H9 (cell line): ENCODE measurements around the gene PHLDA2. TPM values are rescaled to one million over a fixed set of nuclear protein-coding genes. Genes with fewer than 3 reads are reported as not detected.

Experiments used
- DNase-seq: peaks from one replicate; pipeline ENCODE4 v3.0.0-alpha.2; 2017
- H2AFZ ChIP-seq: one replicate; pipeline ENCODE4 v1.6.1; 2013; ENCODE audit warnings: mild to moderate bottlenecking, low read length, control low read depth, moderate library complexity
- H2AK5ac ChIP-seq: 2 replicates; pipeline ENCODE4 v1.6.1; 2013; ENCODE audit warnings: low read length, control low read depth, mixed read lengths; ENCODE audit not compliant: insufficient read length
- H2BK120ac ChIP-seq: one replicate; pipeline ENCODE4 v1.6.1; 2013; ENCODE audit warnings: low read depth, mild to moderate bottlenecking, low read length, control low read depth, inconsistent platforms; ENCODE audit not compliant: poor library complexity, severe bottlenecking
- H2BK12ac ChIP-seq: 2 replicates; pipeline ENCODE4 v1.6.1; 2013; ENCODE audit warnings: low read length, control low read depth, mixed read lengths, low read depth; ENCODE audit not compliant: insufficient read length
- H2BK15ac ChIP-seq: 2 replicates; pipeline ENCODE4 v1.6.1; 2013; ENCODE audit warnings: low read depth, low read length, control low read depth
- H2BK20ac ChIP-seq: one replicate; pipeline ENCODE4 v1.6.1; 2013; ENCODE audit warnings: low read depth, mild to moderate bottlenecking, low read length, control low read depth, inconsistent platforms; ENCODE audit not compliant: poor library complexity, severe bottlenecking
- H2BK5ac ChIP-seq: 2 replicates; pipeline ENCODE4 v1.6.1; 2013; ENCODE audit warnings: low read length, control low read depth, mixed read lengths; ENCODE audit not compliant: insufficient read length
- H3K14ac ChIP-seq: 2 replicates; pipeline ENCODE4 v1.6.1; 2013; ENCODE audit warnings: low read length, control low read depth; ENCODE audit not compliant: insufficient read depth
- H3K18ac ChIP-seq: 2 replicates; pipeline ENCODE4 v1.6.1; 2013; ENCODE audit warnings: low read depth, mild to moderate bottlenecking, mixed read lengths, low read length, control low read depth; ENCODE audit not compliant: insufficient read length
- H3K23ac ChIP-seq: 2 replicates; pipeline ENCODE4 v1.6.1; 2013; ENCODE audit warnings: low read length, control low read depth, mixed read lengths, low read depth; ENCODE audit not compliant: insufficient read length
- H3K23me2 ChIP-seq: 2 replicates; pipeline ENCODE4 v1.6.1; 2013; ENCODE audit warnings: low read depth, mild to moderate bottlenecking, mixed read lengths, low read length, control low read depth; ENCODE audit not compliant: insufficient read length, poor library complexity, severe bottlenecking
- H3K27ac ChIP-seq: 2 replicates; pipeline ENCODE4 v1.5.1; 2013; ENCODE audit warnings: low read length, control low read depth, mixed read lengths, low read depth; ENCODE audit not compliant: insufficient read length
- H3K27me3 ChIP-seq: 2 replicates; pipeline ENCODE4 v1.6.1; 2013; ENCODE audit warnings: low read length, control low read depth, inconsistent platforms; ENCODE audit not compliant: insufficient read depth
- H3K4ac ChIP-seq: 2 replicates; pipeline ENCODE4 v1.6.1; 2013; ENCODE audit warnings: low read depth, mild to moderate bottlenecking, control low read depth, inconsistent platforms, low read length, moderate library complexity
- H3K4me1 ChIP-seq: 2 replicates; pipeline ENCODE4 v1.6.1; 2013; ENCODE audit warnings: low read length, control low read depth, inconsistent platforms; ENCODE audit not compliant: insufficient read depth
- H3K4me2 ChIP-seq: 2 replicates; pipeline ENCODE4 v1.6.1; 2013; ENCODE audit warnings: low read length, control low read depth, mixed read lengths; ENCODE audit not compliant: insufficient read length, insufficient read depth
- H3K56ac ChIP-seq: 2 replicates; pipeline ENCODE4 v1.6.1; 2013; ENCODE audit warnings: low read depth, mild to moderate bottlenecking, mixed read lengths, low read length, control low read depth; ENCODE audit not compliant: insufficient read length
- H3K79me1 ChIP-seq: 2 replicates; pipeline ENCODE4 v1.6.1; 2013; ENCODE audit warnings: low read depth, mild to moderate bottlenecking, moderate library complexity, low read length, control low read depth, inconsistent platforms; ENCODE audit not compliant: insufficient read depth, poor library complexity, severe bottlenecking
- H3K79me2 ChIP-seq: 2 replicates; pipeline ENCODE4 v1.6.1; 2013; ENCODE audit warnings: low read length, control low read depth, inconsistent platforms; ENCODE audit not compliant: insufficient read depth
- H3K9ac ChIP-seq: 2 replicates; pipeline ENCODE4 v1.6.1; 2013; ENCODE audit warnings: low read length, control low read depth, mixed read lengths; ENCODE audit not compliant: insufficient read length; ENCODE audit errors: extremely low read depth
- H3K9me3 ChIP-seq: one replicate; pipeline ENCODE4 v1.6.1; 2013; ENCODE audit warnings: low read depth, low read length, inconsistent platforms; ENCODE audit not compliant: control insufficient read depth
- H3T11ph ChIP-seq: one replicate; pipeline ENCODE4 v1.6.1; 2013; ENCODE audit warnings: mild to moderate bottlenecking, low read length, control low read depth, inconsistent platforms
- H4K20me1 ChIP-seq: one replicate; pipeline ENCODE4 v1.6.1; 2013; ENCODE audit not compliant: control insufficient read depth, insufficient read length, insufficient read depth
- H4K5ac ChIP-seq: 2 replicates; pipeline ENCODE4 v1.6.1; 2013; ENCODE audit warnings: low read depth, mild to moderate bottlenecking, mixed read lengths, low read length, control low read depth; ENCODE audit not compliant: insufficient read length
- H4K8ac ChIP-seq: replicated peaks from 2 replicates; pipeline ENCODE4 v1.6.1; 2013; ENCODE audit warnings: low read length, control low read depth, mixed read lengths, low read depth; ENCODE audit not compliant: insufficient read length
- H4K91ac ChIP-seq: 2 replicates; pipeline ENCODE4 v1.6.1; 2013; ENCODE audit warnings: low read depth, mild to moderate bottlenecking, moderate library complexity, mixed read lengths, low read length, control low read depth; ENCODE audit not compliant: insufficient read length
- H3K27ac Mint-ChIP-seq, 3 experiments: 2 replicates in 2 of 3; 3 replicates in 1 of 3; pipeline ENCODE4 v1.8.0; 2020 to 2021; ENCODE audit warnings: mixed read lengths in 3 of 3, mild to moderate bottlenecking in 1 of 3, moderate library complexity in 1 of 3
- H3K27me3 Mint-ChIP-seq: 2 replicates; pipeline ENCODE4 v1.8.0; 2021; ENCODE audit warnings: low read depth, mild to moderate bottlenecking, moderate library complexity, mixed read lengths
- H3K36me3 Mint-ChIP-seq, 3 experiments: 2 replicates in 2 of 3; 3 replicates in 1 of 3; pipeline ENCODE4 v1.8.0; 2020 to 2021; ENCODE audit warnings: low read depth in 3 of 3, mixed read lengths in 3 of 3; ENCODE audit not compliant: insufficient read depth in 1 of 3
- H3K4me1 Mint-ChIP-seq, 2 experiments: 2 replicates each; pipeline ENCODE4 v1.8.0; 2020; ENCODE audit warnings: mixed read lengths in 2 of 2
- H3K4me3 Mint-ChIP-seq, 2 experiments: 2 replicates in 1 of 2; 3 replicates in 1 of 2; pipeline ENCODE4 v1.8.0; 2020 to 2021; ENCODE audit warnings: mild to moderate bottlenecking in 2 of 2, mixed read lengths in 2 of 2, moderate library complexity in 1 of 2
- H3K9me3 Mint-ChIP-seq, 2 experiments: 2 replicates in 1 of 2; 3 replicates in 1 of 2; pipeline ENCODE4 v1.8.0; 2020; ENCODE audit warnings: mild to moderate bottlenecking in 2 of 2, mixed read lengths in 2 of 2, moderate library complexity in 1 of 2
- CTCF ChIP-seq: fragments of 200-600 bp; sonication (generic); conservative IDR thresholded peaks from 3 replicates; pipeline ENCODE4 v1.8.0; 2021; ENCODE audit warnings: antibody characterized with exemption, mild to moderate bottlenecking
- WGBS: extraction: QIAGEN DNeasy Blood & Tissue Kit; methylation state at CpG from one replicate; pipeline ENCODE4 v1.1.7; 2013; ENCODE audit warnings: missing lambda C conversion rate, low lambda C conversion rate, mixed read lengths; ENCODE audit not compliant: insufficient read length; ENCODE audit errors: extremely low coverage; 5-methylcytosine and 5-hydroxymethylcytosine counted together
- total RNA-seq: library from RNA; stranded (reverse); gene quantifications from 2 replicates; pipeline ENCODE4 v1.2.1, GENCODE V29; 2021

Gene PHLDA2
- total RNA-seq, 1 experiment from 2014 or later, result 42.8 TPM

DNA sequence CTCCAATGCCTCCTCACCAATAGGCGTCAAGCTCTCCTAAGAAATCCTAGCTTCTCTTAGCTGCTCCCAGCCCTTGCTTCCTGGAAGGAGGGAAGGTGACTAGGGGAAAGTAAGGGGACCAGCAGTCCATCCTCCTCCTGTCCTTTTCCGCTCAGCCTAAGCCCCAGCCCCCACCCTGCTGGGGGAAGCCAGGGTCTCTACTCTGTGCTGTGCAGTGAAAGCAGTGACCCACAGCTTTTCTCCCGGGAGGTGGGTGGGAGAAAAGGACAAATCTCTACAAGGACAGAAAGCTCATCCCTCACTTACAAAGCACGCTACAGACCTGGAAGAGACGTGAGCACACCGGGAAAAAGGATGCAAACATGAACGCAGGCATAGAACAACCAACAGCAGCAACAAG, 30.9 kb upstream of the PHLDA2 start:
- TF ChIP-seq CTCF, result no peak
- no peak overlapping the region for H3K4me3 Mint-ChIP-seq
- H4K5ac ChIP-seq, result no peak overlapping the region
- no peak overlapping the region for H3T11ph ChIP-seq
- no peak overlapping the region for H3K56ac ChIP-seq
- H2BK5ac ChIP-seq, result no peak overlapping the region
- H2BK120ac ChIP-seq, result no peak overlapping the region
- no peak overlapping the region for H3K4me2 ChIP-seq
- no peak overlapping the region for H2AFZ ChIP-seq
- no peak overlapping the region for H3K23ac ChIP-seq
- H3K27ac ChIP-seq, result no peak overlapping the region
- DNase-seq, result no peak
- H2AK5ac ChIP-seq, result no peak overlapping the region
- no peak overlapping the region for H2BK15ac ChIP-seq
- no peaks in the 10 kb centered on the region for H4K20me1 ChIP-seq
- no peaks in the 10 kb centered on the region; the same call in 1 of the 2 replicates for H3K27me3 Mint-ChIP-seq
- H3K4ac ChIP-seq, result no peak overlapping the region
- no peaks in the 10 kb centered on the region for H3K9me3 Mint-ChIP-seq
- peaks cover 31 to 33% of the 10 kb centered on the region in 2 experiments for H3K4me1 Mint-ChIP-seq
- H3K9ac ChIP-seq, result no peak overlapping the region
- H3K79me2 ChIP-seq, result no peaks in the 10 kb centered on the region; the same call in 1 of the 2 replicates
- no peak overlapping the region for H2BK12ac ChIP-seq
- no peak overlapping the region for H3K18ac ChIP-seq
- no peak overlapping the region for H3K14ac ChIP-seq
- no peaks in the 10 kb centered on the region for H3K23me2 ChIP-seq
- H3K36me3 Mint-ChIP-seq, result peaks cover 61 to 95% (median 84%) of the 10 kb centered on the region in 3 experiments
- H3K27me3 ChIP-seq, result no peaks in the 10 kb centered on the region
- no peaks in the 10 kb centered on the region for H3K79me1 ChIP-seq
- H4K8ac ChIP-seq, result no peak overlapping the region
- H4K91ac ChIP-seq, result no peak overlapping the region
- H3K27ac Mint-ChIP-seq, result peak overlapping the region in 2 of 3 experiments; percentile 4 to 25; a peak in 1 of 7 replicates
- no peak overlapping the region for H2BK20ac ChIP-seq
- H3K4me1 ChIP-seq, result peaks cover 4% of the 10 kb centered on the region; the same call in 1 of the 2 replicates
- no peaks in the 10 kb centered on the region for H3K9me3 ChIP-seq
- no CpG with 5 or more reads among the region's 7 CpGs for WGBS
